H1 (cell line): ENCODE measurements around the gene N4BP3. TPM values are rescaled to one million over a fixed set of nuclear protein-coding genes. Genes with fewer than 3 reads are reported as not detected.
A peak's percentile ranks its signal among the peaks of the same experiment; 100 is the strongest.
"Not testable (repeated sequence)": the region's sequence is repeated elsewhere in the genome, so short reads cannot be mapped to it uniquely, and the experiment has no call there.

ENCODE experiments used
- CTCF ChIA-PET: fragments of 300-600 bp; sonication (Branson Sonifier 250); formaldehyde crosslinking; loops from one replicate; lab custom pipeline; 2021; ENCODE audit not compliant: partially characterized antibody; lab: Charles Lee
- POLR2A ChIA-PET: fragments of 300-600 bp; sonication (Branson Sonifier 250); formaldehyde crosslinking; loops from one replicate; lab custom pipeline; 2021; ENCODE audit warnings: inconsistent platforms; ENCODE audit not compliant: partially characterized antibody; lab: Charles Lee
- DNase-seq, 2 experiments: peaks; one replicate each; pipeline versions ENCODE4 v3.0.0 to v3.0.0-alpha.2; 2010 to 2022; ENCODE audit warnings: low spot score in 2 of 2, low read depth in 1 of 2, mixed read lengths in 1 of 2
- FAIRE-seq: peaks from 2 replicates; lab custom pipeline; 2011; peaks lifted over from hg19 to GRCh38; lab: Jason Lieb, UNC
- H2AFZ ChIP-seq: 2 replicates; pipeline ENCODE4 v1.8.1; 2012; ENCODE audit warnings: low read length, inconsistent platforms
- H2AK5ac ChIP-seq: 2 replicates; pipeline ENCODE4 v1.6.1; 2013; ENCODE audit warnings: low read depth, low read length
- H2BK120ac ChIP-seq: replicated peaks from 2 replicates; pipeline ENCODE3; 2013; ENCODE audit warnings: low read depth, low read length, inconsistent platforms
- H2BK12ac ChIP-seq: 2 replicates; pipeline ENCODE4 v1.6.1; 2013; ENCODE audit warnings: low read depth, low read length
- H2BK15ac ChIP-seq: 2 replicates; pipeline ENCODE4 v1.6.1; 2013; ENCODE audit warnings: low read length
- H2BK20ac ChIP-seq: 2 replicates; pipeline ENCODE4 v1.6.1; 2013; ENCODE audit warnings: low read length
- H2BK5ac ChIP-seq: 2 replicates; pipeline ENCODE4 v1.6.1; 2013; ENCODE audit warnings: low read depth, low read length
- H3K14ac ChIP-seq: 2 replicates; pipeline ENCODE4 v1.6.1; 2013; ENCODE audit warnings: inconsistent platforms; ENCODE audit not compliant: insufficient read length
- H3K18ac ChIP-seq: 2 replicates; pipeline ENCODE4 v1.6.1; 2013; ENCODE audit warnings: low read length; ENCODE audit errors: extremely low read depth
- H3K23ac ChIP-seq: 2 replicates; pipeline ENCODE4 v1.6.1; 2013; ENCODE audit warnings: inconsistent platforms; ENCODE audit not compliant: insufficient read length
- H3K23me2 ChIP-seq: 2 replicates; pipeline ENCODE4 v1.6.1; 2013; ENCODE audit warnings: low read depth, low read length
- H3K27ac ChIP-seq: 2 replicates; pipeline ENCODE4 v1.6.1; 2011; ENCODE audit warnings: low read depth, low read length, inconsistent platforms
- H3K27me3 ChIP-seq, 4 experiments: replicated peaks in 1 of 4; 1 replicate in 1 of 4; 2 replicates in 3 of 4; pipeline versions ENCODE4 v1.6.1 to v1.8.1; 2011 to 2013; ENCODE audit warnings: low read length in 3 of 4, mild to moderate bottlenecking in 3 of 4, inconsistent platforms in 2 of 4, mixed read lengths in 2 of 4, moderate library complexity in 1 of 4; ENCODE audit not compliant: control insufficient read depth in 3 of 4, insufficient read depth in 3 of 4; ENCODE audit errors: extremely low read depth in 1 of 4
- H3K36me3 ChIP-seq, 4 experiments: 2 replicates each; pipeline versions ENCODE4 v1.6.1 to v1.8.1; 2011 to 2013; ENCODE audit warnings: mild to moderate bottlenecking in 4 of 4, low read length in 3 of 4, moderate library complexity in 2 of 4, control low read depth in 1 of 4, inconsistent platforms in 1 of 4; ENCODE audit not compliant: insufficient read depth in 4 of 4, control insufficient read depth in 2 of 4
- H3K4ac ChIP-seq: replicated peaks from 2 replicates; pipeline ENCODE3; 2013; ENCODE audit warnings: low read length, low read depth, mixed read lengths, inconsistent platforms; ENCODE audit not compliant: insufficient read length
- H3K4me1 ChIP-seq, 4 experiments: replicated peaks in 1 of 4; 1 replicate in 1 of 4; 2 replicates in 3 of 4; pipeline versions ENCODE4 v1.6.1 to v1.8.1; 2011 to 2013; ENCODE audit warnings: low read length in 3 of 4, inconsistent platforms in 2 of 4, mixed read lengths in 1 of 4; ENCODE audit not compliant: insufficient read depth in 4 of 4, control insufficient read depth in 3 of 4
- H3K4me2 ChIP-seq, 2 experiments: 2 replicates each; pipeline versions ENCODE4 v1.6.1 to v1.8.1; 2011 to 2013; ENCODE audit warnings: low read depth in 2 of 2, low read length in 2 of 2, control low read depth in 1 of 2, inconsistent platforms in 1 of 2, mild to moderate bottlenecking in 1 of 2; ENCODE audit not compliant: insufficient read depth in 1 of 2
- H3K4me3 ChIP-seq, 4 experiments: fragments of 200-600, 300-600 bp in 1 of 4; sonication (generic), shearing (Covaris generic), sonication (Bioruptor Twin) in 1 of 4; 2 replicates each; pipeline versions ENCODE4 v1.5.1 to v1.8.1; 2011 to 2016; ENCODE audit warnings: low read length in 4 of 4, low read depth in 3 of 4, control low read depth in 2 of 4, inconsistent platforms in 2 of 4, mild to moderate bottlenecking in 2 of 4, mixed read lengths in 1 of 4, moderate library complexity in 1 of 4; ENCODE audit not compliant: insufficient read depth in 2 of 4; ENCODE audit errors: extremely low read depth in 1 of 4
- H3K56ac ChIP-seq: replicated peaks from 2 replicates; pipeline ENCODE3; 2013; ENCODE audit warnings: low read depth, mild to moderate bottlenecking, mixed read lengths, low read length, inconsistent platforms; ENCODE audit not compliant: insufficient read length
- H3K79me1 ChIP-seq: 2 replicates; pipeline ENCODE4 v1.6.1; 2013; ENCODE audit warnings: low read depth, low read length, control low read depth
- H3K79me2 ChIP-seq, 2 experiments: 2 replicates each; pipeline versions ENCODE4 v1.6.1 to v1.8.1; 2012 to 2013; ENCODE audit warnings: low read length in 2 of 2, mild to moderate bottlenecking in 2 of 2, inconsistent platforms in 1 of 2; ENCODE audit not compliant: insufficient read depth in 2 of 2, control insufficient read depth in 1 of 2
- H3K9ac ChIP-seq, 4 experiments: replicated peaks in 1 of 4; 1 replicate in 1 of 4; 2 replicates in 3 of 4; pipeline versions ENCODE4 v1.6.1 to v1.8.1; 2011 to 2013; ENCODE audit warnings: low read depth in 3 of 4, low read length in 3 of 4, control low read depth in 2 of 4, mild to moderate bottlenecking in 2 of 4, moderate library complexity in 2 of 4, inconsistent platforms in 1 of 4; ENCODE audit errors: extremely low read depth in 1 of 4
- H3K9me3 ChIP-seq, 2 experiments: 2 replicates each; pipeline versions ENCODE4 v1.6.1 to v1.8.1; 2012 to 2013; ENCODE audit warnings: mild to moderate bottlenecking in 2 of 2, moderate library complexity in 2 of 2, control low read depth in 1 of 2, inconsistent platforms in 1 of 2, low read depth in 1 of 2, low read length in 1 of 2, mixed read lengths in 1 of 2; ENCODE audit not compliant: insufficient read depth in 2 of 2
- H4K20me1 ChIP-seq, 2 experiments: replicated peaks in 1 of 2; 2 replicates each; pipeline versions ENCODE3 to v1.8.1; 2011 to 2013; ENCODE audit warnings: inconsistent platforms in 2 of 2, low read length in 2 of 2, mild to moderate bottlenecking in 1 of 2; ENCODE audit not compliant: insufficient read depth in 2 of 2, control insufficient read depth in 1 of 2
- H4K5ac ChIP-seq: 2 replicates; pipeline ENCODE4 v1.6.1; 2013; ENCODE audit warnings: low read length, low read depth, mixed read lengths, inconsistent platforms; ENCODE audit not compliant: insufficient read length
- H4K8ac ChIP-seq: 2 replicates; pipeline ENCODE4 v1.8.0; 2013; ENCODE audit warnings: mild to moderate bottlenecking, moderate library complexity, low read length, inconsistent platforms; ENCODE audit not compliant: insufficient read depth; ENCODE audit errors: extremely low read depth
- H4K91ac ChIP-seq: replicated peaks from 2 replicates; pipeline ENCODE3; 2013; ENCODE audit warnings: low read length, mixed read lengths, inconsistent platforms; ENCODE audit not compliant: insufficient read length
- WGBS, 2 experiments: shearing (Covaris generic) in 1 of 2; methylation state at CpG; one replicate each; pipeline versions ENCODE4 v1.1.6 to v1.1.7; 2013 to 2015; ENCODE audit warnings: low lambda C conversion rate in 2 of 2, mixed read lengths in 2 of 2, inconsistent platforms in 1 of 2, low coverage in 1 of 2, missing lambda C conversion rate in 1 of 2; ENCODE audit not compliant: insufficient replicate concordance in 2 of 2, insufficient coverage in 1 of 2, insufficient read length in 1 of 2; ENCODE audit errors: extremely low coverage in 1 of 2, missing lambda C conversion rate in 1 of 2; 5-methylcytosine and 5-hydroxymethylcytosine counted together
- polyA plus RNA-seq, 7 experiments: library from polyadenylated mRNA; depleted of rRNA in 3 of 7; stranded (reverse) in 5 of 7; unstranded in 2 of 7; fragments of >200 nt in 5 of 7; fragments of 200-250 nt in 2 of 7; gene quantifications; 1 replicate in 5 of 7; 2 replicates in 1 of 7; 4 replicates in 1 of 7; pipeline versions ENCODE4 v1.2.1 to v1.2.3, GENCODE V29; 2011 to 2013; ENCODE audit warnings: missing spikeins in 2 of 7, mixed read lengths in 2 of 7
- total RNA-seq: library from RNA; stranded (reverse); fragmentation: NEBNext Ultra II Directional; extraction: Animal tissue kit (Norgen Biotek cat#: 25700); gene quantifications from 2 replicates; pipeline ENCODE4 v1.2.1, GENCODE V29; 2021

N4BP3 gene
- total and polyA plus RNA-seq, 2 of the 8 experiments (the other 6 are each of a cell fraction or from before 2014, with no cell fraction given) = 13.1 to 39.2 TPM

DNA sequence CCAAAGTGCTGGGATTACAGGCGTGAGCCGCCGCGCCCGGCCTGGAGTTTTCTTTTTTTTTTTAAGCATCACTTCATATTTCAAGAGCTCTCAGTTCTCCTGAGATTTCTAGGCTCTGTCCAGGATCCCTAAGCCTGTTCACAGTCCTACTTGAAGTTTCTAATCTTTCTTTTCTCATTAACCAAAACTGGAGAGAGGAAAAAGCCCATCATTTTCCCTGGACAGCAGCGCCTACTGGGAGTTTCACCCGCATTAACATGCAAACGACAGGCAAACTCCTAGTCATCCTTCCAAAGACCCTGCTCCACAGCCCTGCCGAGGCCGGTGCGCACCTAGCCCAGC is 16.9 kb downstream of the N4BP3 start:
- not testable (repeated sequence) for H2BK15ac ChIP-seq, H2BK12ac ChIP-seq, H2BK20ac ChIP-seq, FAIRE-seq, H3K27me3 ChIP-seq, H3K23me2 ChIP-seq, H3K79me1 ChIP-seq, H3K14ac ChIP-seq, DNase-seq, H2AFZ ChIP-seq, H4K20me1 ChIP-seq, H3K9me3 ChIP-seq, H3K23ac ChIP-seq, H2AK5ac ChIP-seq
- Histone ChIP-seq H3K4me3 (peak overlapping the region; percentile 50 to 95 (median 64)), H3K4me1 (peaks cover 8 to 19% (median 15%) of the 10 kb centered on the region in 4 experiments), H3K4ac (peak overlapping the region; percentile 97), H4K5ac (peak overlapping the region; percentile 83), H3K79me2 (peaks cover 4 to 36% of the 10 kb centered on the region in 2 experiments; a peak in 3 of 4 replicates), H3K9ac (peak overlapping the region; percentile 26 to 85 (median 77); a peak in 6 of 7 replicates), H4K91ac (peak overlapping the region; percentile 44), H4K8ac (peak overlapping the region; percentile 90; the same call in 1 of the 2 replicates), H3K18ac (peak overlapping the region; percentile 88), H3K4me2 (peak overlapping the region; percentile 73 to 92), H3K36me3 (peaks cover 1 to 16% (median 5%) of the 10 kb centered on the region in 4 experiments; a peak in 4 of 8 replicates), H2BK120ac (peak overlapping the region; percentile 61), H3K27ac (peak overlapping the region; percentile 86), H3K56ac (peak overlapping the region; percentile 19), H2BK5ac (peak overlapping the region; percentile 46; the same call in 1 of the 2 replicates)
- 33% methylated on average over 11 of the region's 11 CpGs; no CpG with 5 or more reads in 1 of the 2 experiments for WGBS, 2 experiments
- CTCF ChIA-PET = interaction anchor here (1.4 to 2.1 kb wide), 4 partner anchors 11 to 55 kb away, joined by 5 to 27 read pairs (median 10); no protein-coding TSS in a partner anchor
- POLR2A ChIA-PET = interaction anchor here (1.0 to 40.7 kb wide), 6 partner anchors 4 to 86 kb away, joined by 3 to 1250 read pairs (median 4); partner anchors contain the start of genes N4BP3, NHP2 and RMND5B
